Activated T-helper 2 cell treated with anti-CD3 and anti-CD28 coated beads, Interferon-gamma antibody, Interleukin-2, Interleukin-4, amounts not matched to agents 10 μg/mL and 5 μg/mL and 100 μg/mL, durations not matched to agents 14 hours and 24 hours and 36 hours (primary cell): ENCODE measurements around the gene PRODH2. TPM values are rescaled to one million over a fixed set of nuclear protein-coding genes. Genes with fewer than 3 reads are reported as not detected.

Experiments used
- DNase-seq: peaks from one replicate; pipeline ENCODE4 v3.0.0; 2021; ENCODE audit warnings: low spot score
- H3K27ac Mint-ChIP-seq: one replicate; pipeline ENCODE4 v1.8.0; 2021; ENCODE audit warnings: mixed read lengths
- H3K27me3 Mint-ChIP-seq: one replicate; pipeline ENCODE4 v1.8.0; 2021; ENCODE audit warnings: low read depth, mixed read lengths
- H3K36me3 Mint-ChIP-seq: one replicate; pipeline ENCODE4 v1.8.0; 2021; ENCODE audit warnings: low read depth, mixed read lengths
- H3K4me1 Mint-ChIP-seq: one replicate; pipeline ENCODE4 v1.8.0; 2021; ENCODE audit warnings: low read depth, mixed read lengths
- H3K4me3 Mint-ChIP-seq: one replicate; pipeline ENCODE4 v1.8.0; 2021; ENCODE audit warnings: low read depth, mild to moderate bottlenecking, moderate library complexity, mixed read lengths
- H3K9me3 Mint-ChIP-seq: one replicate; pipeline ENCODE4 v1.8.0; 2021; ENCODE audit warnings: mixed read lengths
- intact Hi-C: fragments of 100-400 bp; cut with micrococcal nuclease; formaldehyde crosslinking; loops from one replicate; pipeline ENCODE4 v1.15.1; 2023
- total RNA-seq: library from RNA; stranded (reverse); gene quantifications from 2 replicates; pipeline ENCODE4 v1.2.3, GENCODE V29; 2022

Gene PRODH2
- total RNA-seq, 1 donor from 2014 or later, result not detected

- Mint-ChIP-seq H3K4me1 (no peaks in the 10 kb centered on the region), H3K4me3 (no peak overlapping the region), H3K36me3 (no peaks in the 10 kb centered on the region), H3K9me3 (no peaks in the 10 kb centered on the region), H3K27me3 (no peaks in the 10 kb centered on the region), H3K27ac (no peak overlapping the region)
- intact Hi-C loops, result no loop called here
- DNase-seq, result no peak
Measured at GRCh38 chr19:35789195-35789977, 23.3 kb downstream of the PRODH2 start.

GRCh38 chr19:35788205-35788960 is 24.3 kb downstream of the PRODH2 start:
- Mint-ChIP-seq H3K4me3 (no peak overlapping the region), H3K36me3 (peaks cover 3% of the 10 kb centered on the region), H3K27ac (no peak overlapping the region), H3K9me3 (no peaks in the 10 kb centered on the region), H3K4me1 (no peaks in the 10 kb centered on the region), H3K27me3 (no peaks in the 10 kb centered on the region)
- intact Hi-C loops, result no loop called here
- DNase-seq, result no peak

GRCh38 chr19:35787227-35787799 is 25.3 kb downstream of the PRODH2 start:
- H3K27me3 Mint-ChIP-seq, result no peaks in the 10 kb centered on the region
- DNase-seq, result no peak
- no peak overlapping the region for H3K4me3 Mint-ChIP-seq
- no peaks in the 10 kb centered on the region for H3K4me1 Mint-ChIP-seq
- intact Hi-C loops, result no loop called here
- peaks cover 11% of the 10 kb centered on the region for H3K36me3 Mint-ChIP-seq
- H3K27ac Mint-ChIP-seq, result no peak overlapping the region
- no peaks in the 10 kb centered on the region for H3K9me3 Mint-ChIP-seq

- no peak overlapping the region for H3K27ac Mint-ChIP-seq
- peaks cover 14% of the 10 kb centered on the region for H3K36me3 Mint-ChIP-seq
- no peak overlapping the region for H3K4me3 Mint-ChIP-seq
- H3K27me3 Mint-ChIP-seq, result no peaks in the 10 kb centered on the region
- no peak for DNase-seq
- no peaks in the 10 kb centered on the region for H3K9me3 Mint-ChIP-seq
- intact Hi-C loops, result no loop called here
- H3K4me1 Mint-ChIP-seq, result no peaks in the 10 kb centered on the region
Measured at GRCh38 chr19:35786299-35787160, 26.1 kb downstream of the PRODH2 start.

- intact Hi-C loops, result no loop called here
- H3K9me3 Mint-ChIP-seq, result no peaks in the 10 kb centered on the region
- peaks cover 19% of the 10 kb centered on the region for H3K36me3 Mint-ChIP-seq
- DNase-seq, result no peak
- H3K27ac Mint-ChIP-seq, result no peak overlapping the region
- H3K4me1 Mint-ChIP-seq, result no peaks in the 10 kb centered on the region
- H3K4me3 Mint-ChIP-seq, result no peak overlapping the region
- no peaks in the 10 kb centered on the region for H3K27me3 Mint-ChIP-seq
Measured at GRCh38 chr19:35785339-35785627, 27.4 kb downstream of the PRODH2 start.

GRCh38 chr19:35784503-35785338 is 27.9 kb downstream of the PRODH2 start:
- intact Hi-C loops, result no loop called here
- Mint-ChIP-seq H3K9me3 (no peaks in the 10 kb centered on the region), H3K4me3 (no peak overlapping the region), H3K4me1 (no peaks in the 10 kb centered on the region), H3K27ac (no peak overlapping the region), H3K36me3 (peaks cover 19% of the 10 kb centered on the region), H3K27me3 (no peaks in the 10 kb centered on the region)
- no peak for DNase-seq

- Mint-ChIP-seq H3K9me3 (no peaks in the 10 kb centered on the region), H3K27me3 (no peaks in the 10 kb centered on the region), H3K4me3 (no peak overlapping the region), H3K27ac (no peak overlapping the region), H3K4me1 (peaks cover 3% of the 10 kb centered on the region), H3K36me3 (peaks cover 24% of the 10 kb centered on the region)
- intact Hi-C loops, result no loop called here
- DNase-seq, result no peak
Measured at GRCh38 chr19:35783469-35784434, 28.9 kb downstream of the PRODH2 start.

GRCh38 chr19:35782589-35782988 is 30.1 kb downstream of the PRODH2 start:
- no peak for DNase-seq
- Mint-ChIP-seq H3K9me3 (no peaks in the 10 kb centered on the region), H3K4me3 (no peak overlapping the region), H3K27ac (no peak overlapping the region), H3K36me3 (peaks cover 24% of the 10 kb centered on the region), H3K27me3 (no peaks in the 10 kb centered on the region), H3K4me1 (peaks cover 3% of the 10 kb centered on the region)
- intact Hi-C loops, result no loop called here

- H3K36me3 Mint-ChIP-seq, result peaks cover 24% of the 10 kb centered on the region
- H3K27me3 Mint-ChIP-seq, result no peaks in the 10 kb centered on the region
- no peak overlapping the region for H3K27ac Mint-ChIP-seq
- peaks cover 8% of the 10 kb centered on the region for H3K4me1 Mint-ChIP-seq
- no peak overlapping the region for H3K4me3 Mint-ChIP-seq
- intact Hi-C loops, result no loop called here
- no peak for DNase-seq
- H3K9me3 Mint-ChIP-seq, result no peaks in the 10 kb centered on the region
Measured at GRCh38 chr19:35781650-35782049, 31.0 kb downstream of the PRODH2 start.

GRCh38 chr19:35780717-35781116 is 31.9 kb downstream of the PRODH2 start:
- DNase-seq, result no peak
- Mint-ChIP-seq H3K27me3 (no peaks in the 10 kb centered on the region), H3K36me3 (peaks cover 24% of the 10 kb centered on the region), H3K4me1 (peaks cover 15% of the 10 kb centered on the region), H3K27ac (no peak overlapping the region), H3K4me3 (no peak overlapping the region), H3K9me3 (no peaks in the 10 kb centered on the region)
- intact Hi-C loops, result no loop called here

- no peaks in the 10 kb centered on the region for H3K9me3 Mint-ChIP-seq
- intact Hi-C loops, result no loop called here
- H3K36me3 Mint-ChIP-seq, result peaks cover 24% of the 10 kb centered on the region
- no peak overlapping the region for H3K27ac Mint-ChIP-seq
- H3K4me1 Mint-ChIP-seq, result peaks cover 15% of the 10 kb centered on the region
- H3K27me3 Mint-ChIP-seq, result no peaks in the 10 kb centered on the region
- no peak overlapping the region for H3K4me3 Mint-ChIP-seq
- DNase-seq, result no peak
Measured at GRCh38 chr19:35780058-35780457, 32.6 kb downstream of the PRODH2 start.
